IMR-90 (cell line): Measurements from ENCODE around the gene INCA1. TPM values are rescaled to one million over a fixed set of nuclear protein-coding genes. Genes with fewer than 3 reads are reported as not detected.

ENCODE experiments used
- ATAC-seq: fragments of 200-7000 bp; cut with Tn5 transposase; 2 replicates; pipeline ENCODE4 v1.9.1; 2020; ENCODE audit warnings: low read depth, mild to moderate bottlenecking, moderate library complexity
- BruUV-seq: library from RNA; stranded (reverse); fragments of 400-500 nt; replicated peaks from 2 replicates; lab custom pipeline; 2021; lab: Mats Ljungman, UMichigan
- CTCF ChIA-PET: fragments of 300-600 bp; formaldehyde crosslinking; extraction: SDS; loops from one replicate; lab custom pipeline; 2021; ENCODE audit warnings: antibody characterized with exemption; lab: Yijun Ruan, JAX
- POLR2A ChIA-PET: fragments of 300-600 bp; sonication (Branson Sonifier 250); formaldehyde crosslinking; loops from one replicate; lab custom pipeline; 2022; ENCODE audit warnings: antibody characterized with exemption; ENCODE audit not compliant: unreplicated experiment; lab: Charles Lee
- DNase-seq: peaks from one replicate; pipeline ENCODE4 v3.0.0; 2013
- H2AFZ ChIP-seq: replicated peaks from 2 replicates; pipeline ENCODE3; 2013; ENCODE audit warnings: low read length, mild to moderate bottlenecking; ENCODE audit not compliant: poor library complexity
- H2AK5ac ChIP-seq: 2 replicates; pipeline ENCODE4 v1.6.1; 2013; ENCODE audit warnings: low read depth, low read length, inconsistent platforms
- H2AK9ac ChIP-seq: replicated peaks from 2 replicates; pipeline ENCODE3; 2013; ENCODE audit warnings: mild to moderate bottlenecking, low read depth, low read length, moderate library complexity; ENCODE audit not compliant: poor library complexity
- H2BK120ac ChIP-seq: 2 replicates; pipeline ENCODE4 v1.6.1; 2013; ENCODE audit warnings: low read depth, low read length, inconsistent platforms
- H2BK15ac ChIP-seq: 3 replicates; pipeline ENCODE4 v1.6.1; 2013; ENCODE audit warnings: low read depth, low read length, inconsistent platforms
- H2BK20ac ChIP-seq: 2 replicates; pipeline ENCODE4 v1.6.1; 2013; ENCODE audit warnings: low read depth, mild to moderate bottlenecking, inconsistent platforms, low read length, moderate library complexity
- H2BK5ac ChIP-seq: 2 replicates; pipeline ENCODE4 v1.6.1; 2013; ENCODE audit warnings: mild to moderate bottlenecking, low read depth, low read length, inconsistent platforms; ENCODE audit not compliant: poor library complexity, severe bottlenecking
- H3K14ac ChIP-seq: replicated peaks from 2 replicates; pipeline ENCODE4 v1.6.1; 2013; ENCODE audit warnings: low read depth, low read length, inconsistent platforms
- H3K18ac ChIP-seq: 2 replicates; pipeline ENCODE4 v1.6.1; 2013; ENCODE audit warnings: low read depth, low read length, control low read depth
- H3K23ac ChIP-seq: 2 replicates; pipeline ENCODE4 v1.6.1; 2013; ENCODE audit warnings: low read depth, low read length, inconsistent platforms
- H3K27ac ChIP-seq: 2 replicates; pipeline ENCODE4 v1.5.1; 2013; ENCODE audit warnings: mild to moderate bottlenecking, control low read depth, low read length; ENCODE audit not compliant: insufficient read depth
- H3K27me3 ChIP-seq: 2 replicates; pipeline ENCODE4 v1.6.1; 2013; ENCODE audit warnings: low read length; ENCODE audit not compliant: control insufficient read depth, insufficient read depth
- H3K36me3 ChIP-seq: 2 replicates; pipeline ENCODE4 v1.6.1; 2013; ENCODE audit warnings: low read length, mixed read lengths; ENCODE audit not compliant: control insufficient read depth, insufficient read depth
- H3K4ac ChIP-seq: 2 replicates; pipeline ENCODE4 v1.6.1; 2013; ENCODE audit warnings: low read depth, low read length, inconsistent platforms
- H3K4me1 ChIP-seq: 2 replicates; pipeline ENCODE4 v1.6.1; 2013; ENCODE audit warnings: low read length, mixed read lengths; ENCODE audit not compliant: control insufficient read depth, insufficient read depth
- H3K4me2 ChIP-seq: 2 replicates; pipeline ENCODE4 v1.6.1; 2013; ENCODE audit warnings: low read depth, mild to moderate bottlenecking, control low read depth, low read length, moderate library complexity
- H3K4me3 ChIP-seq: 2 replicates; pipeline ENCODE4 v1.5.1; 2013; ENCODE audit warnings: low read depth, mild to moderate bottlenecking, control low read depth, low read length, moderate library complexity; ENCODE audit not compliant: insufficient read depth
- H3K56ac ChIP-seq: 2 replicates; pipeline ENCODE4 v1.6.1; 2013; ENCODE audit warnings: low read length, inconsistent platforms; ENCODE audit not compliant: insufficient read depth; ENCODE audit errors: extremely low read depth
- H3K79me1 ChIP-seq, 2 experiments: 2 replicates each; pipeline ENCODE4 v1.6.1; 2013; ENCODE audit warnings: low read length in 2 of 2, inconsistent platforms in 1 of 2, low read depth in 1 of 2
- H3K9ac ChIP-seq: 2 replicates; pipeline ENCODE4 v1.6.1; 2013; ENCODE audit warnings: low read depth, low read length, control low read depth
- H3K9me1 ChIP-seq: 2 replicates; pipeline ENCODE4 v1.6.1; 2013; ENCODE audit warnings: low read length, inconsistent platforms; ENCODE audit not compliant: insufficient read depth
- H3K9me3 ChIP-seq: 2 replicates; pipeline ENCODE4 v1.6.1; 2013; ENCODE audit warnings: low read length; ENCODE audit not compliant: control insufficient read depth, insufficient read depth
- H4K20me1 ChIP-seq: 2 replicates; pipeline ENCODE4 v1.6.1; 2013; ENCODE audit warnings: low read length, inconsistent platforms; ENCODE audit not compliant: insufficient read depth
- H4K5ac ChIP-seq: 2 replicates; pipeline ENCODE4 v1.6.1; 2013; ENCODE audit warnings: mild to moderate bottlenecking, low read depth, low read length, control low read depth
- H4K8ac ChIP-seq, 2 experiments: 2 replicates each; pipeline ENCODE4 v1.6.1; 2013; ENCODE audit warnings: low read depth in 2 of 2, low read length in 2 of 2, control low read depth in 1 of 2, inconsistent platforms in 1 of 2
- H4K91ac ChIP-seq: 2 replicates; pipeline ENCODE4 v1.6.1; 2013; ENCODE audit warnings: low read depth, low read length, inconsistent platforms; ENCODE audit not compliant: insufficient read depth
- CHD1 ChIP-seq: IDR thresholded peaks from 2 replicates; pipeline ENCODE4 v1.6.1; 2012; ENCODE audit warnings: low read depth, low read length, improper control_type of control experiment
- FOS ChIP-seq: fragments of 150-350 bp; IDR thresholded peaks from 2 replicates; pipeline ENCODE4 v1.6.1; 2016; ENCODE audit warnings: low read depth, low read length
- MAFK ChIP-seq: IDR thresholded peaks from 2 replicates; pipeline ENCODE4 v1.6.1; 2012; ENCODE audit warnings: low read depth, low read length, improper control_type of control experiment
- MAZ ChIP-seq: IDR thresholded peaks from 2 replicates; pipeline ENCODE4 v1.6.1; 2012; ENCODE audit warnings: low read depth, mild to moderate bottlenecking, low read length, improper control_type of control experiment, moderate library complexity, borderline replicate concordance
- NFE2L2 ChIP-seq: fragments of 150-350 bp; IDR thresholded peaks from 2 replicates; pipeline ENCODE4 v1.6.1; 2016; ENCODE audit warnings: low read depth, mild to moderate bottlenecking, low read length
- POLR2A ChIP-seq: IDR thresholded peaks from 2 replicates; pipeline ENCODE4 v1.6.1; 2012; ENCODE audit warnings: mild to moderate bottlenecking, low read depth, low read length
- RAD21 ChIP-seq: IDR thresholded peaks from 2 replicates; pipeline ENCODE4 v1.6.1; 2012; ENCODE audit warnings: low read length, improper control_type of control experiment
- RCOR1 ChIP-seq: IDR thresholded peaks from 2 replicates; pipeline ENCODE4 v1.6.1; 2012; ENCODE audit warnings: mild to moderate bottlenecking, low read length, improper control_type of control experiment; ENCODE audit not compliant: insufficient replicate concordance
- RFX5 ChIP-seq: IDR thresholded peaks from 2 replicates; pipeline ENCODE4 v1.8.0; 2012; ENCODE audit warnings: low read depth, mild to moderate bottlenecking, low read length, moderate library complexity
- WGBS, 2 experiments: methylation state at CpG; one replicate each; pipeline versions ENCODE4 v1.1.5 to v1.1.7; 2013; ENCODE audit warnings: missing lambda C conversion rate in 2 of 2; ENCODE audit not compliant: insufficient read length in 1 of 2; ENCODE audit errors: extremely low coverage in 2 of 2; 5-methylcytosine and 5-hydroxymethylcytosine counted together
- dilution Hi-C: fragments of 300-500 bp; cut with HindIII; formaldehyde crosslinking; loops from one replicate; pipeline ENCODE4 v1.14.3; 2018; ENCODE audit warnings: low sequenced_read_pairs; ENCODE audit not compliant: unreplicated experiment
- in situ Hi-C: fragments of 300-500 bp; cut with MboI; formaldehyde crosslinking; loops from 3 replicates; pipeline ENCODE4 v1.14.3; 2019; ENCODE audit warnings: low sequenced_read_pairs, inconsistent platforms, mixed read lengths
- intact Hi-C: fragments of 100-400 bp; cut with micrococcal nuclease; formaldehyde crosslinking; loops from 2 replicates; pipeline ENCODE4 v1.10.0; 2022
- polyA plus RNA-seq, 3 experiments: library from polyadenylated mRNA; depleted of rRNA; stranded (reverse); fragments of >200 nt; gene quantifications; 2 replicates each; pipeline ENCODE4 v1.2.3, GENCODE V29; 2012; ENCODE audit warnings: low replicate concordance in 1 of 3
- total RNA-seq: library from RNA; depleted of rRNA; stranded (reverse); fragments of >200 nt; gene quantifications from 2 replicates; pipeline ENCODE4 v1.2.3, GENCODE V29; 2012
- TF ChIP-seq, protein P1 (sequence below): fragments of 150-350 bp; IDR thresholded peaks from 2 replicates; pipeline ENCODE4 v1.6.1; 2017; ENCODE audit warnings: mild to moderate bottlenecking, antibody characterized with exemption, low read length, low read depth
- TF ChIP-seq, protein P2 (sequence below): conservative IDR thresholded peaks from 2 replicates; pipeline ENCODE4 v1.5.1; 2012; ENCODE audit warnings: mild to moderate bottlenecking, low read depth, low read length, improper control_type of control experiment

INCA1 gene
- total and polyA plus RNA-seq, 2 of the 4 experiments (the other 2 are of a cell fraction) = 0.18 to 0.51 TPM

DNA sequence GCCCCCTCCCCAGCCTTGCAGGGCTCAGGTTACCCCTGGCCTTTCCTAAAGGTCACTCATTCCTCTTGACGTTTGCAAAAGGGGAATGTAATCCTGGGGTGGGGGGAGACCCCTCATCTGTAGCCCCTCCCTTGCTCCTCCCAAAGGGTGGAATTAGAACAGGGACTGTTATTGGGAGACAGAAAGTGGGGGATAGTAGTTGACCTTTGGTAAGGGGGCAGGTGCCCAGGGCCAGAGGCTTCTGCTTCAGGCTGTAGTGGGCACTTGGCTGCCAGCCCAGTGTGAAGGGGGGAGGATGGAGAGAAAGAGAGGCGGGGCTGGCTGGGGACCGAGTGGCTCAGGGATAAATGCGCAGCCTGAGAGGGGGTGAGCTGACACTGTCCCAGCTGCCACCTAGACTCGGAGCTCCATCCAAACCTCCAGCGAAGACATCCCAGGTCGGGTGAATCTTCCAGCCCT, 46.5 kb downstream of the INCA1 start, which contains the start of gene ENO3:
TSS of gene ENO3 (plus strand) at position 374 of the 459 bp plus-strand sequence. CDS start 711 bp downstream, outside the sequence.
- ChIA-PET CTCF (no interaction called here), POLR2A (interaction anchor here (0.8 to 1.3 kb wide), 2 partner anchors 16 to 117 kb away, joined by 4 to 8 read pairs; no protein-coding TSS in a partner anchor)
- H3K9ac ChIP-seq = peak within 1 kb of the TSS; percentile 60
- TF ChIP-seq RAD21 (no peak), FOS (no peak), POLR2A (no peak), CHD1 (no peak), RCOR1 (no peak), MAFK (no peak), NFE2L2 (no peak), MAZ (no peak), RFX5 (no peak)
- TF ChIP-seq, protein P1, sequence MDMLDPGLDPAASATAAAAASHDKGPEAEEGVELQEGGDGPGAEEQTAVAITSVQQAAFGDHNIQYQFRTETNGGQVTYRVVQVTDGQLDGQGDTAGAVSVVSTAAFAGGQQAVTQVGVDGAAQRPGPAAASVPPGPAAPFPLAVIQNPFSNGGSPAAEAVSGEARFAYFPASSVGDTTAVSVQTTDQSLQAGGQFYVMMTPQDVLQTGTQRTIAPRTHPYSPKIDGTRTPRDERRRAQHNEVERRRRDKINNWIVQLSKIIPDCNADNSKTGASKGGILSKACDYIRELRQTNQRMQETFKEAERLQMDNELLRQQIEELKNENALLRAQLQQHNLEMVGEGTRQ = no peak
- TF ChIP-seq, protein P2, sequence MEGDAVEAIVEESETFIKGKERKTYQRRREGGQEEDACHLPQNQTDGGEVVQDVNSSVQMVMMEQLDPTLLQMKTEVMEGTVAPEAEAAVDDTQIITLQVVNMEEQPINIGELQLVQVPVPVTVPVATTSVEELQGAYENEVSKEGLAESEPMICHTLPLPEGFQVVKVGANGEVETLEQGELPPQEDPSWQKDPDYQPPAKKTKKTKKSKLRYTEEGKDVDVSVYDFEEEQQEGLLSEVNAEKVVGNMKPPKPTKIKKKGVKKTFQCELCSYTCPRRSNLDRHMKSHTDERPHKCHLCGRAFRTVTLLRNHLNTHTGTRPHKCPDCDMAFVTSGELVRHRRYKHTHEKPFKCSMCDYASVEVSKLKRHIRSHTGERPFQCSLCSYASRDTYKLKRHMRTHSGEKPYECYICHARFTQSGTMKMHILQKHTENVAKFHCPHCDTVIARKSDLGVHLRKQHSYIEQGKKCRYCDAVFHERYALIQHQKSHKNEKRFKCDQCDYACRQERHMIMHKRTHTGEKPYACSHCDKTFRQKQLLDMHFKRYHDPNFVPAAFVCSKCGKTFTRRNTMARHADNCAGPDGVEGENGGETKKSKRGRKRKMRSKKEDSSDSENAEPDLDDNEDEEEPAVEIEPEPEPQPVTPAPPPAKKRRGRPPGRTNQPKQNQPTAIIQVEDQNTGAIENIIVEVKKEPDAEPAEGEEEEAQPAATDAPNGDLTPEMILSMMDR = no peak
- peak within 1 kb of the TSS; percentile 30 for H3K4me3 ChIP-seq
- peaks cover 30% of the 10 kb centered on the region for H3K4me1 ChIP-seq
- H3K56ac ChIP-seq = peak within 1 kb of the TSS; percentile 84
- no CpG with 5 or more reads among the region's 7 CpGs for WGBS, 2 experiments
- peak within 1 kb of the TSS; percentile 91 for H3K23ac ChIP-seq
- no TSS peak for BruUV-seq
- H3K27ac ChIP-seq = peak within 1 kb of the TSS; percentile 80
- H2BK15ac ChIP-seq = peak within 1 kb of the TSS; percentile 74; the same call in 1 of the 3 replicates
- peaks cover 10% of the 10 kb centered on the region for H3K36me3 ChIP-seq
- ATAC-seq (no peak), DNase-seq (no peak)
- peak within 1 kb of the TSS; percentile 77 for H4K5ac ChIP-seq
- peak within 1 kb of the TSS; percentile 92 for H2AFZ ChIP-seq
- H3K27me3 ChIP-seq = no peaks in the 10 kb centered on the region
- in situ Hi-C loops = no loop called here
- peaks cover 27% of the 10 kb centered on the region for H4K20me1 ChIP-seq
- H3K4me2 ChIP-seq = peak within 1 kb of the TSS; percentile 64
- intact Hi-C loops = no loop called here
- peak within 1 kb of the TSS; percentile 99 for H3K4ac ChIP-seq
- H3K18ac ChIP-seq = peak within 1 kb of the TSS; percentile 8
- H2BK120ac ChIP-seq = peak within 1 kb of the TSS; percentile 89
- no peaks in the 10 kb centered on the region for H3K9me3 ChIP-seq
- peak within 1 kb of the TSS; percentile 98 for H2AK9ac ChIP-seq
- dilution Hi-C loops = no loop called here
- peak within 1 kb of the TSS; percentile 92 for H3K14ac ChIP-seq
- peaks cover 12 to 27% of the 10 kb centered on the region in 2 experiments; a peak in 3 of 4 replicates for H3K79me1 ChIP-seq
- H2BK5ac ChIP-seq = peak within 1 kb of the TSS; percentile 57
- peak within 1 kb of the TSS; percentile 95 to 97 for H4K8ac ChIP-seq
- H2AK5ac ChIP-seq = peak within 1 kb of the TSS; percentile 97
- H3K9me1 ChIP-seq = peaks cover 23% of the 10 kb centered on the region; the same call in 1 of the 2 replicates
- peak within 1 kb of the TSS; percentile 94 for H4K91ac ChIP-seq
- peak within 1 kb of the TSS; percentile 61 for H2BK20ac ChIP-seq
